ENCODE measurements around the gene NME7.

GRCh38 chr1:169107603-169108208, 259.9 kb downstream of the NME7 start:
- TF ChIP-seq CTCF (IDR thresholded peaks at IDR 0.05) (no peak), POLR2A (IDR thresholded peaks at IDR 0.05) (no peak)
